ENCODE measurements around the gene TRIM6. TPM values are rescaled to one million over a fixed set of nuclear protein-coding genes. Genes with fewer than 3 reads are reported as not detected.

Gene TRIM6
- under 1 TPM; 0.75 to 0.76 TPM for total RNA-seq

- CTCF ChIA-PET, result interaction anchor here (0.6 to 1.2 kb wide), 3 partner anchors 10 to 174 kb away, joined by 3 read pairs; no protein-coding TSS in a partner anchor
- H3K4me1 Mint-ChIP-seq, result peaks cover 6% of the 10 kb centered on the region
- POLR2A ChIA-PET, result no interaction called here
- no peaks in the 10 kb centered on the region for H3K9me3 Mint-ChIP-seq (ENCODE audit: low read depth)
- ATAC-seq (no peak), DNase-seq (peak; percentile 28)
- H3K4me3 Mint-ChIP-seq, result peak within 1 kb of the TSS; percentile 69
- H3K36me3 Mint-ChIP-seq (ENCODE audit: low read depth), result no peaks in the 10 kb centered on the region
- H3K27me3 Mint-ChIP-seq, result peaks cover 15% of the 10 kb centered on the region
- intact Hi-C loops (cut with DNase I, micrococcal nuclease), result no loop called here
- peak within 1 kb of the TSS; percentile 29 for H3K27ac Mint-ChIP-seq
Measured at GRCh38 chr11:5596607-5597201, at the start of gene TRIM6. Gene TRIM6 (plus strand): TSS chr11:5596637. CDS start chr11:5596898, 261 bp downstream.

GRCh38 chr11:5547982-5548381 is 48.5 kb upstream of the TRIM6 start:
- H3K36me3 Mint-ChIP-seq (ENCODE audit: low read depth), result no peaks in the 10 kb centered on the region
- DNase-seq, result no peak
- POLR2A ChIA-PET, result no interaction called here
- intact Hi-C loops (cut with DNase I, micrococcal nuclease), result no loop called here
- CTCF ChIA-PET, result no interaction called here
- no peak overlapping the region for H3K4me3 Mint-ChIP-seq
- no peaks in the 10 kb centered on the region for H3K27me3 Mint-ChIP-seq
- no peaks in the 10 kb centered on the region for H3K9me3 Mint-ChIP-seq (ENCODE audit: low read depth)
- H3K27ac Mint-ChIP-seq, result no peak overlapping the region
- ATAC-seq, result no peak
- no peaks in the 10 kb centered on the region for H3K4me1 Mint-ChIP-seq

- POLR2A ChIA-PET, result no interaction called here
- H3K36me3 Mint-ChIP-seq (ENCODE audit: low read depth), result no peaks in the 10 kb centered on the region
- no peak within 1 kb of the TSS for H3K27ac Mint-ChIP-seq
- intact Hi-C loops (cut with DNase I, micrococcal nuclease), result no loop called here
- H3K4me1 Mint-ChIP-seq, result no peaks in the 10 kb centered on the region
- CTCF ChIA-PET, result no interaction called here
- no peak for ATAC-seq
- H3K27me3 Mint-ChIP-seq, result no peaks in the 10 kb centered on the region
- no peak within 1 kb of the TSS for H3K4me3 Mint-ChIP-seq
- DNase-seq, result no peak
- H3K9me3 Mint-ChIP-seq (ENCODE audit: low read depth), result no peaks in the 10 kb centered on the region
Measured at GRCh38 chr11:5548440-5548839, 48.0 kb upstream of the TRIM6 start, which contains the start of gene OR52H1. Gene OR52H1 (minus strand): TSS chr11:5548540. CDS start chr11:5545505, 3,035 bp downstream.

GRCh38 chr11:5550440-5551095 is 45.9 kb upstream of the TRIM6 start:
- peaks cover 3% of the 10 kb centered on the region for H3K27me3 Mint-ChIP-seq
- intact Hi-C loops (cut with DNase I, micrococcal nuclease), result loop anchor here in 1 of 2 experiments (10.0 kb wide), 1 partner anchor 426 kb away; no protein-coding TSS in a partner anchor
- H3K36me3 Mint-ChIP-seq (ENCODE audit: low read depth), result no peaks in the 10 kb centered on the region
- CTCF ChIA-PET, result interaction anchor here (1.4 kb wide), 1 partner anchor 74 kb away, joined by 3 read pairs; no protein-coding TSS in a partner anchor
- no peaks in the 10 kb centered on the region for H3K9me3 Mint-ChIP-seq (ENCODE audit: low read depth)
- H3K4me3 Mint-ChIP-seq, result no peak overlapping the region
- ATAC-seq (no peak), DNase-seq (no peak)
- POLR2A ChIA-PET, result no interaction called here
- no peaks in the 10 kb centered on the region for H3K4me1 Mint-ChIP-seq
- no peak overlapping the region for H3K27ac Mint-ChIP-seq

GRCh38 chr11:5553343-5553742 is 43.1 kb upstream of the TRIM6 start:
- DNase-seq (no peak), ATAC-seq (no peak)
- peaks cover 6% of the 10 kb centered on the region for H3K27me3 Mint-ChIP-seq
- no peak overlapping the region for H3K27ac Mint-ChIP-seq
- intact Hi-C loops (cut with DNase I, micrococcal nuclease), result loop anchor here in 1 of 2 experiments (1.0 to 10.0 kb wide), 2 partner anchors 77 to 429 kb away; no protein-coding TSS in a partner anchor
- H3K4me1 Mint-ChIP-seq, result no peaks in the 10 kb centered on the region
- no peaks in the 10 kb centered on the region for H3K9me3 Mint-ChIP-seq (ENCODE audit: low read depth)
- CTCF ChIA-PET, result no interaction called here
- H3K4me3 Mint-ChIP-seq, result no peak overlapping the region
- H3K36me3 Mint-ChIP-seq (ENCODE audit: low read depth), result no peaks in the 10 kb centered on the region
- POLR2A ChIA-PET, result no interaction called here

GRCh38 chr11:5556596-5557188 is 39.7 kb upstream of the TRIM6 start:
- no peaks in the 10 kb centered on the region for H3K36me3 Mint-ChIP-seq (ENCODE audit: low read depth)
- ChIA-PET CTCF (interaction anchor here (0.6 kb wide), 1 partner anchor 53 kb away, joined by 3 read pairs; no protein-coding TSS in a partner anchor), POLR2A (no interaction called here)
- no peak overlapping the region for H3K27ac Mint-ChIP-seq
- ATAC-seq (no peak), DNase-seq (no peak)
- intact Hi-C loops (cut with DNase I, micrococcal nuclease), result loop anchor here in 1 of 2 experiments (10.0 kb wide), 1 partner anchor 432 kb away; no protein-coding TSS in a partner anchor
- H3K4me1 Mint-ChIP-seq, result no peaks in the 10 kb centered on the region
- no peaks in the 10 kb centered on the region for H3K9me3 Mint-ChIP-seq (ENCODE audit: low read depth)
- H3K27me3 Mint-ChIP-seq, result peaks cover 6% of the 10 kb centered on the region
- H3K4me3 Mint-ChIP-seq, result no peak overlapping the region

- POLR2A ChIA-PET, result no interaction called here
- no peak overlapping the region for H3K27ac Mint-ChIP-seq
- DNase-seq, result no peak
- no peaks in the 10 kb centered on the region for H3K4me1 Mint-ChIP-seq
- H3K27me3 Mint-ChIP-seq, result peaks cover 6% of the 10 kb centered on the region
- CTCF ChIA-PET, result no interaction called here
- H3K4me3 Mint-ChIP-seq, result no peak overlapping the region
- intact Hi-C loops (cut with DNase I, micrococcal nuclease), result loop anchor here in 1 of 2 experiments (10.0 kb wide), 1 partner anchor 433 kb away; no protein-coding TSS in a partner anchor
- no peaks in the 10 kb centered on the region for H3K9me3 Mint-ChIP-seq (ENCODE audit: low read depth)
- no peak for ATAC-seq
- H3K36me3 Mint-ChIP-seq (ENCODE audit: low read depth), result no peaks in the 10 kb centered on the region
Measured at GRCh38 chr11:5557751-5558150, 38.7 kb upstream of the TRIM6 start.

GRCh38 chr11:5564259-5565019 is 32.0 kb upstream of the TRIM6 start:
- intact Hi-C loops (cut with DNase I, micrococcal nuclease), result no loop called here
- Mint-ChIP-seq H3K4me1 (peaks cover 6% of the 10 kb centered on the region), H3K27ac (no peak overlapping the region), H3K36me3 (ENCODE audit: low read depth) (no peaks in the 10 kb centered on the region), H3K9me3 (ENCODE audit: low read depth) (peaks cover 2% of the 10 kb centered on the region), H3K4me3 (no peak overlapping the region), H3K27me3 (peaks cover 2% of the 10 kb centered on the region)
- ChIA-PET POLR2A (no interaction called here), CTCF (interaction anchor here (1.0 kb wide), 1 partner anchor 327 kb away, joined by 4 read pairs; no protein-coding TSS in a partner anchor)
- ATAC-seq, result peak; percentile 42
- no peak for DNase-seq

GRCh38 chr11:5574654-5575053 is 21.8 kb upstream of the TRIM6 start:
- ATAC-seq, result no peak
- Mint-ChIP-seq H3K27ac (no peak overlapping the region), H3K4me1 (no peaks in the 10 kb centered on the region), H3K36me3 (ENCODE audit: low read depth) (no peaks in the 10 kb centered on the region), H3K9me3 (ENCODE audit: low read depth) (no peaks in the 10 kb centered on the region), H3K27me3 (no peaks in the 10 kb centered on the region), H3K4me3 (no peak overlapping the region)
- ChIA-PET POLR2A (no interaction called here), CTCF (no interaction called here)
- intact Hi-C loops (cut with DNase I, micrococcal nuclease), result no loop called here
- DNase-seq, result no peak

- Mint-ChIP-seq H3K4me3 (no peak overlapping the region), H3K27ac (no peak overlapping the region), H3K27me3 (no peaks in the 10 kb centered on the region), H3K9me3 (ENCODE audit: low read depth) (no peaks in the 10 kb centered on the region), H3K36me3 (ENCODE audit: low read depth) (no peaks in the 10 kb centered on the region), H3K4me1 (no peaks in the 10 kb centered on the region)
- intact Hi-C loops (cut with DNase I, micrococcal nuclease), result no loop called here
- ChIA-PET POLR2A (no interaction called here), CTCF (no interaction called here)
- ATAC-seq, result no peak
- DNase-seq, result no peak
Measured at GRCh38 chr11:5575152-5575551, 21.3 kb upstream of the TRIM6 start.

- Mint-ChIP-seq H3K36me3 (ENCODE audit: low read depth) (no peaks in the 10 kb centered on the region), H3K4me1 (no peaks in the 10 kb centered on the region), H3K4me3 (no peak overlapping the region), H3K27ac (no peak overlapping the region), H3K9me3 (ENCODE audit: low read depth) (no peaks in the 10 kb centered on the region), H3K27me3 (no peaks in the 10 kb centered on the region)
- no peak for ATAC-seq
- intact Hi-C loops (cut with DNase I, micrococcal nuclease), result no loop called here
- CTCF ChIA-PET, result no interaction called here
- POLR2A ChIA-PET, result no interaction called here
- DNase-seq, result no peak
Measured at GRCh38 chr11:5577101-5577500, 19.3 kb upstream of the TRIM6 start.

Measured in activated CD4-positive, alpha-beta T cell treated with anti-CD3 and anti-CD28 coated beads for 36 hours (primary cell).